Measurements from ENCODE around the gene RNH1.

GRCh38 chr11:452916-453527 lies 54.0 kb downstream of the RNH1 start:
- TF ChIP-seq, protein P1, sequence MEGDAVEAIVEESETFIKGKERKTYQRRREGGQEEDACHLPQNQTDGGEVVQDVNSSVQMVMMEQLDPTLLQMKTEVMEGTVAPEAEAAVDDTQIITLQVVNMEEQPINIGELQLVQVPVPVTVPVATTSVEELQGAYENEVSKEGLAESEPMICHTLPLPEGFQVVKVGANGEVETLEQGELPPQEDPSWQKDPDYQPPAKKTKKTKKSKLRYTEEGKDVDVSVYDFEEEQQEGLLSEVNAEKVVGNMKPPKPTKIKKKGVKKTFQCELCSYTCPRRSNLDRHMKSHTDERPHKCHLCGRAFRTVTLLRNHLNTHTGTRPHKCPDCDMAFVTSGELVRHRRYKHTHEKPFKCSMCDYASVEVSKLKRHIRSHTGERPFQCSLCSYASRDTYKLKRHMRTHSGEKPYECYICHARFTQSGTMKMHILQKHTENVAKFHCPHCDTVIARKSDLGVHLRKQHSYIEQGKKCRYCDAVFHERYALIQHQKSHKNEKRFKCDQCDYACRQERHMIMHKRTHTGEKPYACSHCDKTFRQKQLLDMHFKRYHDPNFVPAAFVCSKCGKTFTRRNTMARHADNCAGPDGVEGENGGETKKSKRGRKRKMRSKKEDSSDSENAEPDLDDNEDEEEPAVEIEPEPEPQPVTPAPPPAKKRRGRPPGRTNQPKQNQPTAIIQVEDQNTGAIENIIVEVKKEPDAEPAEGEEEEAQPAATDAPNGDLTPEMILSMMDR (IDR thresholded peaks at IDR 0.05; ENCODE audit: borderline replicate concordance, extremely low read depth, low read length, poor library complexity, severe bottlenecking) = no peak
- no peak for TF ChIP-seq EZH2 (IDR thresholded peaks at IDR 0.05; ENCODE audit: borderline replicate concordance, low read depth, low read length, severe bottlenecking)

Measured in DND-41 (cell line).